ENCODE results near the gene ARAP2. TPM values are rescaled to one million over a fixed set of nuclear protein-coding genes. Genes with fewer than 3 reads are reported as not detected.

The ARAP2 gene
- total and polyA plus RNA-seq, 2 experiments from 2014 or later, result 0.70 to 2.6 TPM

DNA sequence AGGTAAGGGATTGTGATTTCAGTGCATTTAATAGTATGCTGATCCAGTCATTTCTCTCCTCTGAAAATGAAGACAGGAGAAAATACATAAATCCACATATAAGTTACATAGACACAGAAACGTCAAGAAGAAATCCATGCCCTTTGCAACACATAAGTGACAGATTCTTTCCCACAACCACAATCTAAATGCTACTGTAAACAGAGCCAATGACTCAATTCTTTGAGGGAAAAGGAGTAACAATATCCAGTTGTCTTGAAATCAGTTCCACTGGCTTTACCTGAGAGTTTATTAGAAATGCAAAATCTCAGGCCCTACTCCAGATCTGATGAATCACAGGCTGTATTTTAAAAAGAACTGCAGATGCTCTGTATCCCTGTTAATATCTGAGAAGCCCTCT lies 66.4 kb downstream of the ARAP2 start:
- Histone ChIP-seq H3K4me3 (no peak overlapping the region), H3K9me3 (ENCODE audit: low read depth) (no peaks in the 10 kb centered on the region), H3K36me3 (no peaks in the 10 kb centered on the region), H3K27me3 (no peaks in the 10 kb centered on the region), H3K4me1 (ENCODE audit: low read depth) (no peaks in the 10 kb centered on the region), H3K27ac (no peak overlapping the region)
- DNase-seq (ENCODE audit: low read depth in 1 of 2, low spot score in 1 of 2), result no peak
- TF ChIP-seq, protein P1, sequence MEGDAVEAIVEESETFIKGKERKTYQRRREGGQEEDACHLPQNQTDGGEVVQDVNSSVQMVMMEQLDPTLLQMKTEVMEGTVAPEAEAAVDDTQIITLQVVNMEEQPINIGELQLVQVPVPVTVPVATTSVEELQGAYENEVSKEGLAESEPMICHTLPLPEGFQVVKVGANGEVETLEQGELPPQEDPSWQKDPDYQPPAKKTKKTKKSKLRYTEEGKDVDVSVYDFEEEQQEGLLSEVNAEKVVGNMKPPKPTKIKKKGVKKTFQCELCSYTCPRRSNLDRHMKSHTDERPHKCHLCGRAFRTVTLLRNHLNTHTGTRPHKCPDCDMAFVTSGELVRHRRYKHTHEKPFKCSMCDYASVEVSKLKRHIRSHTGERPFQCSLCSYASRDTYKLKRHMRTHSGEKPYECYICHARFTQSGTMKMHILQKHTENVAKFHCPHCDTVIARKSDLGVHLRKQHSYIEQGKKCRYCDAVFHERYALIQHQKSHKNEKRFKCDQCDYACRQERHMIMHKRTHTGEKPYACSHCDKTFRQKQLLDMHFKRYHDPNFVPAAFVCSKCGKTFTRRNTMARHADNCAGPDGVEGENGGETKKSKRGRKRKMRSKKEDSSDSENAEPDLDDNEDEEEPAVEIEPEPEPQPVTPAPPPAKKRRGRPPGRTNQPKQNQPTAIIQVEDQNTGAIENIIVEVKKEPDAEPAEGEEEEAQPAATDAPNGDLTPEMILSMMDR (IDR thresholded peaks at IDR 0.05; ENCODE audit: low read depth, low read length), result no peak

DNA sequence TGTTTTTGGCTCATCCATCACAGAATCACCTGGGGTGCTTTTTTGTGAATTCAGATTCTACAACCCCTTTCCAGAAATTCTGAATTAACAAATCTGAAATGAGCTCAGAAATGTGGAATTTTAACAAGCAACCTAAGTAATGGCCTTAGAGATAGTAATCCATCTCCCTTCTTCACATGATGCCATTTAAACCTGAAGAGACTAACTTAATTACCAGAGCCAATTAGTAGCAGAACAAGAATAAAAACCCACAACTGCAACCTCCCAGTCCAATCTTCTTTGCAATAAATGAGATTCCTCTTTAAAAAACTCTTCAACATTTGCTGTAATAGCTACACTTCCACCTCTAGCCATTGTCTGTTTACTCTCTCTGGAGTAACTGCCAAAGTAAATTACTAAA lies 69.7 kb downstream of the ARAP2 start:
- no peaks in the 10 kb centered on the region for H3K9me3 ChIP-seq (ENCODE audit: low read depth)
- TF ChIP-seq, protein P1 (IDR thresholded peaks at IDR 0.05; ENCODE audit: low read depth, low read length), result no peak
- no peak overlapping the region for H3K27ac ChIP-seq
- no peaks in the 10 kb centered on the region for H3K36me3 ChIP-seq
- H3K4me1 ChIP-seq (ENCODE audit: low read depth), result no peaks in the 10 kb centered on the region
- no peaks in the 10 kb centered on the region for H3K27me3 ChIP-seq
- no peak overlapping the region for H3K4me3 ChIP-seq
- no peak for DNase-seq (ENCODE audit: low read depth in 1 of 2, low spot score in 1 of 2)

DNA sequence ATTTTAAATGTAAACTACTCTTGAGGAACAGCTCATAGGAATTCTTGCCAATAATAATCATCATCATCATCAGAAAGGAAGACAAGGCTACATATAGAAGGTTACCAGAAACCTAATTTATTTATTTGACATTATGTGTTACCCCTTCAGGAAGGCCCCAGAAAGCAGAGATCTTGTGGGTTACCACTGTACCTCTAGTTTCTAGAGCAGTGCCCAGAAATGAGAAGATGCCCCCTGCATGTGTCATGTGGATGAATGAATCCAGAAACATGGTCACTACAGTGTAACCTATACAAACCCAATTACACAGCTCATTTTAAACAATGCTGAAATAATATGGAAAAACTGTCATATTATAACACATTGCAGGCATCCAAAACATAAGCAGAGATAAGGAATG lies 70.4 kb downstream of the ARAP2 start:
- TF ChIP-seq, protein P1 (IDR thresholded peaks at IDR 0.05; ENCODE audit: low read depth, low read length), result no peak
- no peaks in the 10 kb centered on the region for H3K27me3 ChIP-seq
- H3K4me1 ChIP-seq (ENCODE audit: low read depth), result no peaks in the 10 kb centered on the region
- DNase-seq (ENCODE audit: low read depth in 1 of 2, low spot score in 1 of 2), result no peak
- no peak overlapping the region for H3K27ac ChIP-seq
- no peaks in the 10 kb centered on the region for H3K9me3 ChIP-seq (ENCODE audit: low read depth)
- H3K4me3 ChIP-seq, result no peak overlapping the region
- H3K36me3 ChIP-seq, result no peaks in the 10 kb centered on the region

DNA sequence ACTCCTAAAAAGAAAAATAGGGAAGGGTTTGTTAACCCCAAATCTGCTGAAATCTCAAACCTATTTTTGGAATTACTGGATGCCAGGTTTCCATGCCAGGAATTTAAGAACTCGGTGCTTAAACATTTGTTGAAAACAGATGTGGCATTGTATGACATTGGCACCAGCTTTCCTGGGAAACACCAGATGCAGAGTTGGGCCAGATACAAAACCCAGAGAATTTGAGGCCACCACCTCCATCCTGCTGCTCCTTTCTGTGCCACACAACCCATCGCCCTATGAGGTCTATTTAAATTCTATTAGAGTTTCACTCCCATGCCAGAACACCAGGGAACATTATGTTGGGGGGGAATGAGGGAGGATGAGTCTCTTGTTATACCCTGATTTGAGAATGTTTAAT lies 71.7 kb downstream of the ARAP2 start:
- no peak for DNase-seq (ENCODE audit: low read depth in 1 of 2, low spot score in 1 of 2)
- H3K4me3 ChIP-seq, result no peak overlapping the region
- no peak overlapping the region for H3K27ac ChIP-seq
- TF ChIP-seq, protein P1 (IDR thresholded peaks at IDR 0.05; ENCODE audit: low read depth, low read length), result no peak
- no peaks in the 10 kb centered on the region for H3K9me3 ChIP-seq (ENCODE audit: low read depth)
- H3K4me1 ChIP-seq (ENCODE audit: low read depth), result no peaks in the 10 kb centered on the region
- H3K36me3 ChIP-seq, result no peaks in the 10 kb centered on the region
- H3K27me3 ChIP-seq, result no peaks in the 10 kb centered on the region

DNA sequence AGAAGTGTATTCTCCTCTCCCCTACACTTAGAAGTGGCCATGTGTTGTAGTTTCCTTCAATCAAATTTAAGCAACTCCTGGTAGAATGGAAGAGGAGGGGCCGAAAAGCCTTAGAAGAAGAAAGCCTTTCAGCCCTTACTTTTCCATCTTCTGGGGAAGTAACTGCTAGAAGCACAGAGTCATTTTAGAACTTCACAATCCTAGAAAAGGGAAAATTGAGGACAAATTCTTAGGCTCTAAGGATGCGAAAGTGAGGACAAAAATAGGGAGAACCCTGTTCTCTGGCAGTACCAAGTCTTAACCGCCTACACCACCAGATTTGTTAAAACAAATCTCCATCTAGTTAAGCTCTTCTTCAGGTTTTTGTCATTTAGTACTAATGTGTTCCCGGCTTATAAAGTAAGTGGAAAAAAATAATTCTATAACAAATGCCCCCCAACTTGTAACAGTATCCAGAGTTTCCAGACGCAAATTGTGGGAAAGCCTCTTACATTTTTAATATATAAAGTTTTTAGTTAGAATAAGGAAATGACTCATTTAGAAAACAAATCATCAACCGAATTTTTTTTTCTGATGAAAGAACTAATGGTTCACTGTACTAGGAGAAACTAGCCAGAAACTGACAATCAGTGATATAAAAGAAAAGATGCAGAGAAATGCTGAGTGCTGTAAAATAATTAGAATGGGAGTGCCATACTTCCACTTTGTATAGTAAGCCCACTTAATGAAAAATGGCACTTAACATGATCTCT lies 76.0 kb downstream of the ARAP2 start:
- H3K27ac ChIP-seq, result no peak overlapping the region
- no peak for DNase-seq (ENCODE audit: low read depth in 1 of 2, low spot score in 1 of 2)
- TF ChIP-seq, protein P1 (IDR thresholded peaks at IDR 0.05; ENCODE audit: low read depth, low read length), result no peak
- H3K4me1 ChIP-seq (ENCODE audit: low read depth), result no peaks in the 10 kb centered on the region
- H3K9me3 ChIP-seq (ENCODE audit: low read depth), result no peaks in the 10 kb centered on the region
- no peak overlapping the region for H3K4me3 ChIP-seq
- H3K27me3 ChIP-seq, result no peaks in the 10 kb centered on the region
- H3K36me3 ChIP-seq, result no peaks in the 10 kb centered on the region

All from cardiac muscle cell (in vitro differentiated cells and primary cell).